HG03354 (cell line): ENCODE data around the gene FFAR4.

Experiments used
- ATAC-seq: cut with Tn5 transposase; IDR thresholded peaks from one replicate; pipeline ENCODE4 v1.9.1; 2021; ENCODE audit warnings: mild to moderate bottlenecking; ENCODE audit not compliant: unreplicated experiment, poor library complexity, severe bottlenecking

Gene FFAR4

DNA sequence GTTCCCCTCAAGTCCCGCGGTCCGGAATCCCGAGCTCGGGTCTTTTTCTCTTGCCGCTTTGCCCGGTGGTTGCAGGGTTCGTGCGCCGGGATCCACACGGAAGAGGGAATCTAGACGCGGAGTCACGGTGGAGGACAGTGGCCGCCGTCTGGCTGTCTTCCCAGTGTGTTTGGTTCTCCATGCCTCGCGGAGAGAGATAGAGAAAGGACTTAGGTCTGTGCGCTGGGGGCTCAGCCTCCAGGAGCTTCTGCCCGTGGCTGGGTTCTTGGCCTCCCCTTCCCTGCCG, 1.6 kb downstream of the FFAR4 start:
- ATAC-seq: no peak

DNA sequence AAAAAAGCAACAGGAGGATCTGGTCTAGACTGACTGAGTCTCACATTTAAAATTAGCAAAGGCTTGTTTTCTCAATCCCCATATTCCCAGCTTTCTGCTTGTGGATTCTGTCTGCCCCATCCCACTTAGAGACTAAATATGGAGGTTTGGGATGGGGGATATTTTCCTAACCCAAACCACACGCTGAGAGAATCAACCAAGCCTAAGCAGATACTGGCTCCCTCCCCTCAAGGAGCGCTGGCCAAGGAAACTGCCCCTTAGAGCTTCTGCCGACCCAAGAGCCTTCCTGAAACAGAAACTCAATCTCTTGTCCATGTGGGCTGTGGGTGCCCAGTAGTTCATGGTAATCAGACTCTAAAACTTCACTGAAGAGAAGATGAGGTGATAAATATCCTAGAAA, 3.9 kb downstream of the FFAR4 start:
- ATAC-seq: no peak

DNA sequence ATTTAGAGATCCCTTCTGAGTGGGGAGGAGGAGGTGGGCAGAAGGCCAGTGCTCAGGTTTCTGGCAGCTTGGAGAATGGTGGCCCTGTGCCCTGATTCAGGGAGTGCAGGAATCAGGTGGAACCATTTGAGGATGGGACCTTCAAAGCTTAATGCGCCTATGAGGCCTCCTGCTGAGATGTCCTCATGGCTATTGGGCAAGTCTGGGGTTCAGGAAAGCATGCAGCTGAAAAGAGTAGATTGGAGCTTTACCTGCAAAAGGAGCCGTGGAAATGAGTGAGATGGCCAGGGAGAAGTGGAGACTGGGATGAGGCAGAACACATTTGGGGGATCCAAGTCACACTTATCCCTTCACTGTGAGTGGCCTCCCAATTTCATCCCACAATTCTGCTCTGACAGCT, 6.1 kb downstream of the FFAR4 start:
- ATAC-seq: no peak

DNA sequence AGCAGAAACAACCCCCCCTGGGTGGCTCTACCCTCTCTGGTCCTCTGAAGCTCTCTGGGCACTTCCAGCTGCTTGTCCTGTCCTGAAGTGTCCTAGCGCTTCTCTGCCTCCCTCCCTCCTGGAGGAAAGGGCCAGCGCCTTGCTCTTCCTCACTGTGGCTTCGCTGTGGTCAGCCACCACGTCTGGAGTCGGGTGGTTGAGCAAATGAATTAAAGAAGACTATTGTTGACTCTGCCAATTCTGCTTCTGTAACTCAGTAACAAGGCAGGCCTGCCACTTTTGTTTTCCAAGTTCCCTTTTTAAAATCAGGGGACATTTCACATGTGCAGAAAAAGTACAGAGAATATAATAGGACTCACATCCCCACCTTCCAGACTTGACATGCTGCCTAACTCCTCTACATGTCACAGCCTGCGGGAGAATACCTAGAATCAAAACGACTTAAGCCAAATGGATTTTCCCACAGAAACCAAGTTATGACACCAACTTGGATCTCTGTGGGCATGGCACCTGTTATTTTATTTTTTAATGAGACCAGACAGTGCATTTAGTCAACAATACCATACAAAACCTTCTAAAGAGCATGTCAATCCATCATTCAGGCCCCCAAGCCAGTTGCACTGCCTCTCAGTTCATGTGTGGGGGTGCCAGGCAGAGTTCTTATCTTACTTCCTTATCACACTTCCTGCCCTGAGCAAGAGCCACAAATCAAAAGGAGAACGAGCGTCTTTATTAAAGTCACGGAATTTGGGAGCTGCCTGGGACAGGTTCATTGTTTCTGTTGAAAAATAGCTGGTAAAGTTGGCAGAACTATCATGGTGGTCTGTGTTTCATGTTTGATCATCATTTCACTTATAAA, 6.8 kb downstream of the FFAR4 start:
- ATAC-seq: no peak

DNA sequence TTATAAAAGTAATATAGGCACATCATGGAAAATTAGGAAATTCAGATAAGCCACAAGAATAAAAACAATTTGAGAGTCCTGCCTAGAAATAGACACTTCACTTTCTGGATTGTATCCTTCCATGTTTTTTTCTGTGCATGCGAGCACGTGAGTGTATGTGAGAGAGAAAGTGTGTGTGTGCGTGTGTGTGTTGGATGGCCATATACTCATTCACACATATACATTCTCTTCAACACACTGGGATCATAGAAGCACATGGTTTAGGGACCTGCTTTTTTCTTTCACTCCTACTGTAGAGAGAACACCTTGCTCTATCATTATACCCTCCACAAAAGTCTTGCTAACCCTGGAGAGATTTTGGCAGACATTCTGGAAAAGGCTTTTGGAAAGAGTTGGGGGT, 7.5 kb downstream of the FFAR4 start:
- ATAC-seq: no peak

DNA sequence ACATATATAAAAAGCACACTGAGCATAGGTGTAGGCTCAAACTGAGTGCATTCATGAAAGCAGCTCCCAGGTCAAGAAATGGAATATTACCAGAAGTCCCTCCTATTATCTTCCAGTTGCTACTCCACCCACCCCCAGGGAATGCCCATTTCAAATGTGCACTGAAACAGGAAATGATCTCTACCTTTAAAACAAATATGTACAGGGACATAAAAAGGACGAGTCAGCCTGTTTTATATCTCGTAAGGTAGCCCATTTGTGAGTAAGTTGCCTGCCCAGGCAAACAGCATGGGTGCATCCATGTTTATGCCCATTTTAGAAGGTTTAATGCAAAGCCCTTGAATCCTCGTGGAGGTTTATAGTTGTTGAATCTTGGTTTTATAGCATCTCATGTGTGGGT, 10.4 kb downstream of the FFAR4 start:
- no peak for ATAC-seq

DNA sequence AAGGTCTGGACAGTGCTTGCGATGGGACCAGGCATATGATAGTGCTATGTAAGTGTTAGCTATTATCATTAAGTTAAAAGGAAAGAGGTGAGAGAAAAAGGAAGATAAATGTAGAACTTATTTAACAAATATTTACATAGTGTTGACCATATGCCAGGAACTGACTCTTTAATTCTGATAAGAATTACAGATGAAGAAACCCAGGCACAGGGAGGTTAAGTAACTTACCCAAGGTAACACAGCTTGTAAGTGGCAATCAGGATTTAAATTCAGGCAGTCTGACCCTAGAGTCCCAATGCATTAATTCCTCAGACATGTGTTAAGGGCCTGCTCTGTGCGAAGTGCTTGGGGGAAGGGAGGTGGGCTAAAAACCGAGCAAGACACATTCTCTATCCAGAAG, 11.1 kb downstream of the FFAR4 start:
- ATAC-seq: no peak

DNA sequence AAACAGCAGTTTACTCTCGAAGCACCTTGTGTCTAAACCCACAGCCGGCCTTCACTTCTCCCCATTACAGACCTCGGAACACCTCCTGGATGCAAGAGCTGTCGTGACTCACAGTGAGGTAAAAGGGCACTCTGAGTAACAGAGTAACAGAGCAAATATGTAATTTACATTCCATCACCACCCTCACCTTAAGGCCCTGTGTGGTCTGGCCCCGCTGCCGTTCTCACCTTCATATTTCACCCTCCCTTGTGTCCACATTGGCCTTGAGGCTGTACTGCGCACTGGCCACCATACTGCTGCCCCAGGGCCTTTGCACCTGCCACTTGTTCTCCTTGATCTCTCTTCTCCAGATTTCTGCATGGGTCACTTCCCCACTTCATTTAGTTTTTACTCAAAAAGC, 12.6 kb downstream of the FFAR4 start:
- ATAC-seq: no peak

DNA sequence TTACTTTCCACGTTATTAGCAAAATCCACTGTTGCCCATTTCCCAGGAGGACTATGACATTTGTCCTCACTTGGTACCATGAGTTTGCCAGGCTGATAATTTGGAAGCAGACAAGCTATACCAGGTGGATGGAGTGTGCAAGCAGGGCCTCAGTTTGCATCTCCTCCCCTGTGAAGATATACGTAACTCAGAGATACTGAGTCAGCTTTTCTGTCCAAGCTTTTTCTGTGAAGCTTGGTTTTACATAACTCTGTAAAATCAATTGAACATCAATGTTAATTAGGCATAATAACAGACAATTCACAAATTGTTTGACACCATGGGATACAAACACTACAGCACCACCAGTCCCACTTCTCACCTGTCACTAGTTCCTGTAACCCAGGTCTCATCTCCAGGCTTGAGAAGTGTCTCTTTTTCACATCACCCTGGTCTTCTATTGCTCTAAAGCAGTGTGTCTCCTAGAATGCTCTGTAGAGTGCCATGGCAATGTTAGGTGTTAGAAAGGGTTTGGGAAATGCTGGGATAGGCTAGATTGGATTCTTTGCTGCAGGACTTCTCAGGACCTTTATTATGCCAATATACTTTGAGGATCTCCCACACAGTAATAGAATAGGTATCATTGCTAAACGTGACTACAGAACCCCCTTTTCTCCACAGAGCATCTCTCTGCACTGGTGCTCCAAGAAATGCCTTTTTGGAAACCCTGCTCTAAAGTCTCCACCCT, 13.7 kb downstream of the FFAR4 start:
- ATAC-seq: no peak

DNA sequence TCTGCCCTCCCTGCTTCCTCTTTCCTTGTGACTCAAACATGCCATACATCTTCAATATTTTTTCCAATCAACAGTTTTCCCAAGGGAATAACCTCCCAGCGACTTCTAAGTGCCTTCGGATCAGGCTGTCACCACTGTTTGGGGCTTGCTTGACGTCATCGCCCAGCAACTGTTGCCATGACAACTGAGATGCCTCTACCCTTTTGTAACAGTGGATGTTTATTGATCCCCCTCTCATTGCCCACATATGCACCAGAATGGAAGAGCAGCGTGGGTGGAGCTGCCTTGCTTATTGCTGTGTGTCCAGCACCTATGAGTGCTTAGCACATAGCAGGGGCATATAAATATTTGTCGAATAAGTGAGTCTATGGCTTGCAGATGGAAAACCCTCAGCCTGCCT, 14.4 kb downstream of the FFAR4 start:
- no peak for ATAC-seq

DNA sequence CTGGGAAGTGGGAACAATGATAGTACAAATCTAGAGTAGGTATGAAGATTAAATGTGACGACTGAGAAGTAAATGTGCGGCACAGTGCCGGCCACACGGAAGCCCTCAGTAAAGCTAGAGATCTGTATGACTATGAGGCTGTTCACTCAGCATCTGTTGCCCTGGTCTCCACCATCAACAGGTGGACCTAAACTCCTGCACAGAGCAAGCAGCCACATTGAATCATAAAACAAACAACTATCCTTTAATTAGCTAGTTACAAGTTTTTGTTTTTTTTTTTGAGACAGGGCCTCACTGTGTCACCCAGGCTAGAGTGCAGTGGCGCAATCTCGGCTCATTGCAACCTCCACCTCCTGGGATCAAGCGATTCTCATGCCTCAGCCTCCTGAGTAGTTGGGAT, 18.0 kb downstream of the FFAR4 start:
- no peak for ATAC-seq

DNA sequence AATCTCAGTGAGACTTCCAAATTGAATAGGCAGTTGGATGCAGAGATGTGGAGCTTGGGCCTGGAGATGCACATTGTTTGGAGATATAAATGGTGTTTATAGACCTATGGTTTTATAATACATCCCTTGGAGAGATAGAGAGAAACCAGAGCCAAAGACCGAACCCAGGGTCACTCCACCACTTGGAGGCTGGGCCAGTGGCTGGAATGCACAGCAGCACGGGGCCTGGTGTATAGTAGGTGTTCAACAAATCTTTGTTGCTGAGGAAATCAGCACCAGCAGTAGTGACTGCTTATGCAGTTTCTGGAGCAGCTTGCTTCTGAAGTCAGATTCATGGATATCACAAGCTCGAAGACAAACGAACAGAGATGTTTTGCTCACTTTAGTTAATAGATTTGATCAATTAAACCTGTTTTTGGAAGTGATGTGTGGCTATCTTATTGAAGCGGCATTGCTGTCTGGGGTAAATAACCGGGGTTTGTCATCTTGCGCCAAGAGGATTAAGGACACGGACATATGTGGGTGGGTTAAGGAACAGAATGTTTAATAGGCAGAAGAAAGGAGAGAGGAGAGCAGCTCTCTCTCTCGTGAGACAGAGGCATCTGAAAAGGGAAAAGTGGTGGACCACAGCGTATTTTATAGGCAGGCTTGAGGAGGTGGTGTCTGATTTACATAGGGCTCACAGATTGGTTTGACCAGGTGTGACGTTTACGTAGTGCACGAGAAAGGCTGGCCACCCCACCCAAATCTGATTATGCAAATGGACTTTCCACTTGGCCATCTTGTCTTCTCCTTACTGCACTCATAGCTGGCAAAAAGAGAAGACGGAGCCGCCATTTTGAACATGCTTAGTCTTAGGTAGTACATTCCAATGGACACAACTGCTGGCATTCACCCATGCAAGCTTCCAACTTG, 23.4 kb downstream of the FFAR4 start:
- no peak for ATAC-seq

DNA sequence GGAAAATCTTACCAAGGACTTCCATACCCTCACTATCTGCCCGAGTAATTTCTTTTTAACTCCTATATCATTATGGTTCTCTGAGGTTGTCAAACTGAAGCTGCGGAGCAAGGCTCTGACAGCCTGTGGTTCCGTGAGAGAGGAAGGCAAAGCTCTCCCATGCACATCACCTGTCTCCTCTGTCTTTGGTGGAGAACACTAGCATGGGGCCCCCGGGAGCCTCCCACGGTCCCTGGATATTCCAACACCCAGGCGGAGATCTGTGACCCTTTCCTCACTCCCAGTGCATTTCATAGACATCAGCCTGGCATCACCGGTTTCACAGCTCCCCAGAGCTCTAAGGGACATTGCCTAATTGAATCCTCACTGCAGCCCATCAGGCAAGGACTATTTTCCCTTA, 24.2 kb downstream of the FFAR4 start:
- no peak for ATAC-seq

DNA sequence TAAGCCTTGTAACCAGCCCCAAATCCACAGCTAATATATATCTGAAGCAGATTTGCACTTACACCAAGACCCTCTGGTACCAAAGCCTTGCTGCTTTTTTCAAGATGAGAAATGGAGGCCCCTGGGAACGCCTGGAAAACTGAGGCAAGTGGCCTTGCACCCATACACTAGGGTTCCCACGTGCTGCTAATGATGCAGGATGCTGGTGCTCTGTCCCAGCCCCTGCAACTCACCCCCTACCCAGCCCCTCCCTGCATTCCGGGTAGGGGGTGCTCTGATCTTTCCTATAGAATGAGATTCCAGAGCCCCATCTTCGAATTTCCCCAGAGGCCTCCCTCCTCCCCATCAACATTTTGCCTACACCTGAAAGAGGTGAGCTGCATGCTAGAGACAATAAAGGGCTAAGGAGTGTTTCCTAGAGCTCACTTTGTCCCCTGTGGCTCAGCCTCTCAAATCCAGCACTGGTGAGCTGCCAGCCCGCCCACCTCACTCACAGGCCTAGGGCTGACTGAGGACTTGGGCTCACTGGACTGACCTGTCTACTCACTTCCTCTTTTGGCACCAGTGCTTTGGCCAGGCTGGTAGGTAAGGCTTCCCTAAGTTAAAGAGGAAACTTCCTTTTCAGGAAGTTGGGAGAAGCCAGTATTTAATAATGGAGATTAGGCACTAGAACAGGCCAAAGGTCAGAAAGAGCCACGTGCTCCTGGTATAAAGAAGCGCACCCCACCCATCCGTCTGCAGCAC, 24.8 kb downstream of the FFAR4 start:
- ATAC-seq: no peak

DNA sequence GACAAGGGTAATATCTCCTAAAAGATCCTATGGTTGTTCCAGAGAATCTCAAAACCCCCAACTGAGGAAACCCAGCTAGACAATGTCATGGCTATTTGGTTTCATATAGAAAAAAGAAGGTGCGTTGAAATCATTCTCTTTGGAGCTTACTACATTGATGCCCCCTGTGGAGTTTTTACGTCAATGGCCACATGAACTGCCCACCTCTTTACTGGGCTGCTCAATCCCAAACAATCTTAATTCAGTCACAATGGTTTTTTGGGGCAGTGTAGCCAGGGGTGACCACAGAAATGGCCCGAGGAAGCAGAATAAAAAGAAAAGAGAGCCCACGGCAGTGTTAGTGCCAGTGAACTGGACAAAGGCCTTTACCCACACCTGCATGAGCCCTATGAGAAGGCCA, 26.8 kb downstream of the FFAR4 start:
- ATAC-seq: no peak

DNA sequence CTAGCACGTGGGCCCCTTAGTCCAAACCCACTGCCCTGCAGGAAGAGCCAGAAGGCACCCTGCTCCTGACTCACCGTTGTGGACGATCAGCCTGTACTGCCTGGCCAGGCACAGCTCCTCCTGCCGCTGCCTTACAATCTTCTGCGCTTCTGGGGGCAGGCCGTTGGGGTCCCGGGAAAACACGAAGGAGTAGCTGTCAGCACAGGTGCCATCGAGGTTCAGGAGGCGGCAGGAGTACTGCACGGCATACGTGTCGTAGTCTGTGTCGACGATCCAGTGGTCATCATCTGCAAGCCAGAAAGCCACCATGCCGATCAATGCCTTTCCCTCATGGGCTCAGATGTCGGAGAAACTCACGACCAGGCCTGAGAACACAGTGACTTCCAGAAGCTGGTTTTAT, 27.3 kb downstream of the FFAR4 start:
- no peak for ATAC-seq

DNA sequence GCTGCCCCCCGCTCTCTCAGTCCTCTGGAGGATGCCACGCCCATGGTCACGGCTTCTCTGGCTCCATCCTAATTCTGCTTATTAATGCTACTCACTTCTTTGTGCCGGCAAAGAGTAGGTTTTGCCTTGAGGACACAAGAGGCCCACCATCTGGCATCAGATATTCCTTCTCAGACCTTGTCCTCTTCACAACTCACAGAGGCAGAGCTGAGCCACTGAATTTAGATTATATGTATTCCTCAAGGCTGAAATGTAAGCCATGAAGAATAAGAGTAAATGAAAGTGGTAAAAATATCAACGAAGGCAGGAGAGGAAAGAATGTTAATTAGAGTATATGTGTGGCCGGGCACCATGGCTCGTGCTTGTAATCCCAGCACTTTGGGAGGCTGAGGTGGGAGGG, 28.1 kb downstream of the FFAR4 start:
- no peak for ATAC-seq

DNA sequence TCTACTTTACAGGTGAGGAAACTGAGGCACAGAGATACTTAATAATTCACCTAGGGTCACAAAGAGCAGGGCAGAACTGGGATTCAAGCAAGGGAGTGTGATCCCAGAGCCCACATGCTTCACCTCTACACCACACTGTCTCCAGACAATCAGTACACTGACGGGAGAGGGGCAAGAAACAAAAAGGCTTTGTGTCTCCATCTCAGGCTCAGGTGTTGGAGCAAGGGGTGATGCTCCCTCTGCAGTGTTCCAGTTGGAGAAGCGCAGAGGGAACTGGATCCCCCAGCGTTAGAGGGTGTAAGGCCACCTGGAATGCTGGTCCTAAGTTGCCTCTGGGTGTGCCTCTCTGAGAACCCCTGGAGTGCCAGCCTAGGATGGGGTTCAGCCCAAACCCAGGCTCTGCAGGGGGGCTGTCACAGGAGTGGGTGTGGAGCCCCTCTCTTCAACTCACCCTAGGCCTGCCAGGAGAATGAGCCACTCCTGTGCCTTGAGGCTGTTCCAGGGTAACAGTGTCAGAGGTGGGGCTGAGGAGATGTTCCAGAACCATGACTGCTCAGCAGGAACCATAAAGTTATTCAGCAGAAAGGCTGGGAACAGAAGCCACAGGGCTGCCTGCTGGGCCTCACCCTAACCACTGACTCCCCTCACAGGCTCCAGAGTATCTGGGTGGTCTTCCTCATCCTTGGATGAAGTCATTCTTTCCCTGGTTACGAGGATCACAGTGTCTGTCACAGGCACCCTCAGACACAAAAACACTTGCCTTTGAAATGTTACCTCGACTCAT, 29.1 kb downstream of the FFAR4 start:
- no peak for ATAC-seq

DNA sequence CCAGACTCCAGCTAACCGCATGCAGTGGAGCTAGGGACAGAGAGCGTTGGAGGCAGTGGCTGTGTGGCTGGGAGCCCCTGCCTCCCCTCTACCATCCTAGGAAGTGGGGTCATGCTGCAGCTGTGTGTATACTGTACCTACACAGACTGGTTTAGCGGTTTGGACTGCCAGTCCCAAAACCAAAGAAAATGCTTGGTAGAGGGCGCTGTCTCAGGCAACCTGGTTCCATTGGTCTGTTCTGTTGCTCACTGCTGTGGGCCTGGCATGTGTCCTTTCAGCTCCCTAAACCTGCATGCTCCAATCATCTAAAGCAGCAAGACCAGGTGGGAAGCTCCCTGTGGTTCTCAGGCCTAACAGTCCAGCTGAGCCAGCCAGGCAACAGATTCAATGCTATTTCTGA, 30.1 kb downstream of the FFAR4 start:
- no peak for ATAC-seq
